Neural crest cell (in vitro differentiated cells): Measurements from ENCODE around the gene DYNC2H1. TPM values are rescaled to one million over a fixed set of nuclear protein-coding genes. Genes with fewer than 3 reads are reported as not detected.
A peak's percentile ranks its signal among the peaks of the same experiment; 100 is the strongest.

Source experiments
- DNase-seq: peaks from one replicate; pipeline ENCODE4 v3.0.0; 2021; ENCODE audit warnings: low read depth, mixed read lengths, low spot score
- H3K27ac Mint-ChIP-seq: one replicate; pipeline ENCODE4 v1.8.0; 2021; ENCODE audit warnings: mild to moderate bottlenecking, mixed read lengths; ENCODE audit not compliant: unreplicated experiment
- H3K27me3 Mint-ChIP-seq: 2 replicates; pipeline ENCODE4 v1.8.0; 2021; ENCODE audit warnings: low read depth, mild to moderate bottlenecking, mixed read lengths
- H3K36me3 Mint-ChIP-seq: 2 replicates; pipeline ENCODE4 v1.8.0; 2021; ENCODE audit warnings: low read depth, mild to moderate bottlenecking, mixed read lengths
- H3K4me1 Mint-ChIP-seq: 2 replicates; pipeline ENCODE4 v1.8.0; 2021; ENCODE audit warnings: mixed read lengths
- H3K4me3 Mint-ChIP-seq: one replicate; pipeline ENCODE4 v1.8.0; 2021; ENCODE audit warnings: mild to moderate bottlenecking, mixed read lengths
- H3K9me3 Mint-ChIP-seq: 2 replicates; pipeline ENCODE4 v1.8.0; 2021; ENCODE audit warnings: mixed read lengths
- total RNA-seq: library from RNA; stranded (reverse); gene quantifications from 2 replicates; pipeline ENCODE4 v1.2.1, GENCODE V29; 2021
- TF ChIP-seq, protein P1 (sequence below): fragments of 200-600 bp; sonication (generic); conservative IDR thresholded peaks from 2 replicates; pipeline ENCODE4 v1.5.0; 2021; ENCODE audit warnings: antibody characterized with exemption, mild to moderate bottlenecking

The DYNC2H1 gene
- total RNA-seq, 1 donor from 2014 or later = 20.4 TPM

- Mint-ChIP-seq H3K27me3 (no peaks in the 10 kb centered on the region), H3K4me3 (no peak overlapping the region), H3K4me1 (peaks cover 10% of the 10 kb centered on the region), H3K36me3 (peaks cover 4% of the 10 kb centered on the region), H3K27ac (no peak overlapping the region), H3K9me3 (no peaks in the 10 kb centered on the region)
- TF ChIP-seq, protein P1, sequence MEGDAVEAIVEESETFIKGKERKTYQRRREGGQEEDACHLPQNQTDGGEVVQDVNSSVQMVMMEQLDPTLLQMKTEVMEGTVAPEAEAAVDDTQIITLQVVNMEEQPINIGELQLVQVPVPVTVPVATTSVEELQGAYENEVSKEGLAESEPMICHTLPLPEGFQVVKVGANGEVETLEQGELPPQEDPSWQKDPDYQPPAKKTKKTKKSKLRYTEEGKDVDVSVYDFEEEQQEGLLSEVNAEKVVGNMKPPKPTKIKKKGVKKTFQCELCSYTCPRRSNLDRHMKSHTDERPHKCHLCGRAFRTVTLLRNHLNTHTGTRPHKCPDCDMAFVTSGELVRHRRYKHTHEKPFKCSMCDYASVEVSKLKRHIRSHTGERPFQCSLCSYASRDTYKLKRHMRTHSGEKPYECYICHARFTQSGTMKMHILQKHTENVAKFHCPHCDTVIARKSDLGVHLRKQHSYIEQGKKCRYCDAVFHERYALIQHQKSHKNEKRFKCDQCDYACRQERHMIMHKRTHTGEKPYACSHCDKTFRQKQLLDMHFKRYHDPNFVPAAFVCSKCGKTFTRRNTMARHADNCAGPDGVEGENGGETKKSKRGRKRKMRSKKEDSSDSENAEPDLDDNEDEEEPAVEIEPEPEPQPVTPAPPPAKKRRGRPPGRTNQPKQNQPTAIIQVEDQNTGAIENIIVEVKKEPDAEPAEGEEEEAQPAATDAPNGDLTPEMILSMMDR = no peak
- no peak for DNase-seq
These were observed 172.1 kb downstream of the DYNC2H1 start for GRCh38 chr11:103281301-103281700.

GRCh38 chr11:103284260-103284659, 175.0 kb downstream of the DYNC2H1 start:
- no peaks in the 10 kb centered on the region for H3K9me3 Mint-ChIP-seq
- TF ChIP-seq, protein P1 = no peak
- no peaks in the 10 kb centered on the region for H3K27me3 Mint-ChIP-seq
- H3K4me1 Mint-ChIP-seq = peaks cover 10% of the 10 kb centered on the region
- no peak overlapping the region for H3K4me3 Mint-ChIP-seq
- peaks cover 12% of the 10 kb centered on the region for H3K36me3 Mint-ChIP-seq
- DNase-seq = no peak
- no peak overlapping the region for H3K27ac Mint-ChIP-seq

GRCh38 chr11:103294516-103294915, 185.3 kb downstream of the DYNC2H1 start:
- Mint-ChIP-seq H3K9me3 (peaks cover 19% of the 10 kb centered on the region), H3K27me3 (no peaks in the 10 kb centered on the region)

GRCh38 chr11:103295704-103296103, 186.5 kb downstream of the DYNC2H1 start:
- Mint-ChIP-seq H3K4me1 (no peaks in the 10 kb centered on the region), H3K27ac (peak overlapping the region; percentile 65), H3K36me3 (peaks cover 53% of the 10 kb centered on the region), H3K4me3 (no peak overlapping the region), H3K27me3 (no peaks in the 10 kb centered on the region), H3K9me3 (peaks cover 19% of the 10 kb centered on the region)
- DNase-seq = no peak
- TF ChIP-seq, protein P1 = no peak

More at GRCh38 chr11:103294516-103294915, 185.3 kb downstream of the DYNC2H1 start:
- H3K27ac Mint-ChIP-seq = no peak overlapping the region
- H3K4me1 Mint-ChIP-seq = no peaks in the 10 kb centered on the region
- H3K4me3 Mint-ChIP-seq = no peak overlapping the region
- no peak for DNase-seq
- TF ChIP-seq, protein P1 = no peak
- H3K36me3 Mint-ChIP-seq = peaks cover 62% of the 10 kb centered on the region

DNA sequence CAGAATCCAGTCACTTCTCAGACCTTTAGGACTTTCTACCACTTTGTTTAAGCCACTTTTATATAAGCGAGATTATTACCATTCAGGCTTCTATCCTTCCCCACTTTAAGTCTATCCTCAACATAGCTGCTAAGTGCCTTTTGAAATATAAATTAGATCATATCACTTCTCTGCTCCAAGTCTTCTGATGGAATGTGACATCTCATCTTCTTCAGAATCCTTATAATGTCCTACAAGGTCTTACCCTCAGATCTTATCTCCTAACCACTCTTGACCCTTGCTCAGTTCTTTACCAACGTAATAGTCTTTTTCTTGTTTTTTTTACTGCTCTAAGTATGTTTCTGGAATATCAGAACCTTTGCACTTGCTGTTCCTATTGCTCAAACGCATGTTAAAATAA, 188.7 kb downstream of the DYNC2H1 start:
- TF ChIP-seq, protein P1 = no peak
- Mint-ChIP-seq H3K4me1 (no peaks in the 10 kb centered on the region), H3K27ac (no peak overlapping the region), H3K36me3 (peaks cover 39% of the 10 kb centered on the region), H3K9me3 (peaks cover 14% of the 10 kb centered on the region), H3K4me3 (no peak overlapping the region), H3K27me3 (no peaks in the 10 kb centered on the region)
- DNase-seq = no peak

GRCh38 chr11:103315248-103315647, 206.0 kb downstream of the DYNC2H1 start:
- Mint-ChIP-seq H3K27ac (no peak overlapping the region), H3K9me3 (peaks cover under 1% of the 10 kb centered on the region), H3K36me3 (peaks cover 8% of the 10 kb centered on the region), H3K27me3 (no peaks in the 10 kb centered on the region), H3K4me1 (no peaks in the 10 kb centered on the region), H3K4me3 (no peak overlapping the region)
- DNase-seq = no peak
- TF ChIP-seq, protein P1 = no peak
